ENCODE results near the gene PLXDC1.
"Not testable (repeated sequence)": the region's sequence is repeated elsewhere in the genome, so short reads cannot be mapped to it uniquely, and the experiment has no call there.

Gene PLXDC1

GRCh38 chr17:39178536-39178935 is 27.1 kb upstream of the PLXDC1 start:
- no peak for DNase-seq

DNA sequence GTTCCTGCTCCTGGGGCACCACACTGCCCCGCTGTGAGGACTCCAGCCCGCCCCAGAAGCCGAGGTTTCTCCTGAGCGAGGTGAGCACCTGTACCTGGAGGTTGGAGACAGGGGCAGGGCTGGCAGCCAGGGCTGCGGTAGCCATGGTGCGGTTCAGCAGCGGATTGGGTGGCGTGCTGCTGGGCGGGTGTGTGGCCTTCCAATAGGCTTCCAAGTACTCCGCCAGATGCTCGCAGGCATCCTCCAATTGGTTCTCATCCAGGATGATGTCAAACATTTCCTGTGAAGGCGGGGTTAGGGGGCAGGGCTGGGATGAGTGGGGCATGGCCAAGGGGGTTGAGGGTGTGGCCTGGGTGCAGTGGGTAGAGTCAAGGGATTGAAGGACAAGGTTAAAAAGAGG is 25.8 kb upstream of the PLXDC1 start:
- no peak for DNase-seq

- DNase-seq, result no peak
These were observed 24.3 kb upstream of the PLXDC1 start for GRCh38 chr17:39175695-39176093.

DNA sequence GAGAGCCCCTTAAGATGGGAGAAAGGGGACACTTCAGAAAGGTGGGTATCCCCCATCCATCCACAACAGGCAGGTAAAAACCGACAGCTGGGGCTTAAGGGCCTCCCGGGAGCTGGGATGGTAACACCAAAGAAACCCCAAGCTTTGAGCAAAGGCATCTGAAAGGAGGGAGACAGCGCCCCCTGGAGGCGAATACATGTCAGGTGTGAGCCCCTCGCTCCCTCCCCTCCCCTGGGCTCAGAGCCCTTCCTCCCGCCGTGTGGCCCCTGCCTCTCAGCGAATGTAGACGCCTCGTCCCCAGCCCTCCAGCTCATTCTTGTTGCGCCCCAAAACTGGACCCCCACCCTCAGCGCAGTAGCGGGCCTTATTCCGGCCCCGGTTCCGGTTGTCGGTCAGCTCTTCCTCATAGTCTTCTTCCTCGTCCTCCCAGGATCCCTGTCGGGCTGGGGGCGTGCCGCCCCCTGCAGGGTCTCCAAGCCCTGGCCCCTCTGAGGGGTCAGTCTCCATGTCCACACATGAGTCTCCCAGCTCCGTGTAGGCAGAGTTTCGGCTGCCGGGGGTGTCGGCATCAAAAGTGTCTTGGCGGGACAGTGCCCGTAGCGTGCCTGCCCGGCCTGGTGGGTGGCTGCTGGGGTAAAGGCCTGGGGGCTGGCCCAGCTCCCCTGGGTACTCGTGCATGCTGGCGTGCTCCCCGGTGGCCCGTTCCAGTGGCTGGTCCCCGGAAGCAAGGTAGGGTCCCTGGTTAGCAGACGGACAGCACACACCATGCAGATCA is 23.7 kb upstream of the PLXDC1 start:
- peak; percentile 42 for DNase-seq

DNA sequence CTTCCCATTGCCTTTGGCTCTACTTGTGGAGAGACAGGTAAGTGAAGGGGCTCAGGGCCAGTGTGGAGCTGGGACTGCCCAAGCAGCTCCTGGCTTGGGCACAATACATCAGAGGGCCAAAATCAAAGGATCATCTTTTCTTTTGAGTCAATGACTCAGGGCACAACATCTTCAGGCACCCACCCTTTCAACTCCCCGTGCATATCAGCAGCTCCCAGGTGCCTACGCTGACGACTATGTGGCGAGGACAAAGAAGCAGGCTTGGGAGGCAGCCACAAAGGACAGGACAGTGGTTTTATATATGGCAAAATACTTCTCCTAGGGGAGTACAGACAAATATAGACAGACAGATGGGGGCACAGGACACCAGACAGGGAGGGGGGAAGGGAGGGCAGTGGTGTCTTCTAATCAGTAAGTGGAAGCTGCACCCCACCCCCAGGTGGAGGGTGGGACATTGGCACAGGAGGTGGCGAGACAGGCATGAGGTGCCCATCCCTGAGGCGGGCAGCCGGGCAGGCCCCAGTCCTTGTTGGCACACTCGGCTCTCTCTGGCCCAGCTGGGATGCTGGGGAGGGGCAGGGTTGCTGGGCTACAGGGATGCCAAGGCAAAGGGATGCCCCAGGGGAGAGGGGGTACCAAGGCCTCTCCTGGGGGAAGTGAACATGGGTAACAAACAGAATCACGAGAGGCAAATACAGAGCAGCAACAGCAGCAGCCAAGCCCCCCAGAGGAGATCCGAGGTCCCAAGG is 22.3 kb upstream of the PLXDC1 start:
- DNase-seq, result no peak

DNA sequence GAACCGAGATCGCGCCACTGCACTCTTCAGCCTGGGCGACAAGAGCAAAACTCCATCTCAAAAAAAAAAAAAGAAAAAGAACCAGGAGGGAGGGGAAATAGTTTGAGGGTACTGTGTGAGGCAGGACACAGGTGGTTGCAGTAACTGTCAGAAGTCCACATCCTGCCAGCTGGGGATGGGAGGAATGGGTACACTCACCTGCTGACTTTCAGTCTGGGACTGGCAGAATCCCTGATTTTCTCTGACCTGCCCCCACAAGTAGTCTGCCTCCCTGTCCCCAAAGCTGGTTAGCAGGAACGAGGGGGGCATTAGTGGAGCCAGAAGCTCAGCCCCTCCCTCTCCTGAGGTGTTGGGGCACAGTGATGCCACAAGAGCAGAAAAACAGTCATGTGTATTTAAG is 21.6 kb upstream of the PLXDC1 start:
- no peak for DNase-seq

DNA sequence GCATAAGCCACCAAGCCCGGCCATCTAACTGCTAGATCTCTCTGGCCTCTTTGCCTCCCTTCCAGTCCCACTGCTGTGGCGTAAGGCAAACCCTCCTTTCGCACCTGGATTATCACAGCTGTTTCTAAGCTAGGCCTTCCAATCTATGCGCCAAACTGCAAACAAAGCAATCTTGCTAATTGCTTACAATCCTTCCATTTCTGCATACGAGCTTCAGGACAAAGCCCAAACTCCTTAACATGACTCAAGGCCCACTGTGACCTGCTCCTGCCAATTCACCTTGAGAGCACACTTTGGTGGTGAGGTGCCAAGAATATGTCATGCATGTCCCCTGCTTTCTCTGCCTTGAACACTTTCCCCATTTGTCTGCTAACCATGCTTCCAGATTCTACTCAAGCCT is 20.5 kb upstream of the PLXDC1 start:
- DNase-seq, result no peak

DNA sequence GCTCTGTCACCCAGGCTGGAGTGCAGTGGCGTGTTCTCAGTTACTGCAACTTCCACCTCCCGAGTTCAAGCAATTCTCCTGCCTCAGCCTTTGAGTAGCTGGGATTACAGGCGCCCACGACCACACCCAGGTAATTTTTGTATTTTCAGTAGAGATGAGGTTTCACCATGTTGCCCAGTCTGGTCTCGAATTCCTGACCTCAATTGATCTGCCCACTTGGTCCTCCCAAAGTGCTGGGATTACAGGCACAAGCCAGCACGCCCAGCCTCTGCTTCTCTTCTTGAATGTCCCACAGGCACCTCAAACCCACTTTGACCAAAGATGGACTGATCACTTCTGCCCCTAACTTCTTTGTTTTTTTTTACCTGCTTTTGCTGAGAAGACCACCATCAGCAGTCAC is 19.1 kb upstream of the PLXDC1 start:
- DNase-seq, result no peak

- DNase-seq, result no peak
These were observed 18.7 kb upstream of the PLXDC1 start for GRCh38 chr17:39170109-39170508.

DNA sequence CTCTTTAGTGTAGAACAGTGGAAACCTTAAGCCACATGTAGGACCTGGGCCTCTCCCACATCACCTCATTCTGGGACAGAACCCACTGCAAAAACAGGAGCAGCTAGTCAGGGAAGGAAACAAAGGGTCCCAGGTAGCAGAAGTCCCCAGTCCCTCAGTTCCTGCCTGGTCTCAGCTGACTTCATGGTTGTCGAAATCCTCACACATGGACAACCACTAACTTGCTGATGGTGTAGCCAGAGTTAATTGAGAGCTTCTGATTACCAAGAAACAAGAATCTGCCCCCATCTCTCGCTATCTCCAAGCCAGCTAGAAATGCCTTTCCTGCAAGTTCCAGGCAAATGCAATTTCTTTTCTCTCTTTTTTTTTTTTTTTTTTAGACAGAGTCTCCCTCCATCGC is 18.1 kb upstream of the PLXDC1 start:
- no peak for DNase-seq

DNA sequence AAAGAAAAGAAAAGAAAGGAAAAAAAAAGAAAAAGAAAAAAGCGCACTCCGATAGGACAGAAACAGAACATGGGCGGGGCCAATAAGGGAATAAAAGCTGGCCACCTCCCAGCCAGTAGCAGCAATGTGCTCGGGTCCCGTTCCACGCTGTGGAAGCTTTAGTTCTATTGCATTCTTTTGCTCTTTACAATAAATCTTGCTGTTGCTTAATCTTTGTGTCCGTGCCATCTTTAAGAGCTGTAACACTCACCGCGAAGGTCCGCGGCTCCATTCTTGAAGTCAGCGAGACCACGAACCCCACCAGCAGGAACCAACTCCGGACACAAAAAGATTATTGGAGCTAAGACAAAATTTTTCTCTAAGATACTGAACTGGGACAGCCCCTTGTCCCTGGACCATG is 17.7 kb upstream of the PLXDC1 start:
- no peak for DNase-seq

DNA sequence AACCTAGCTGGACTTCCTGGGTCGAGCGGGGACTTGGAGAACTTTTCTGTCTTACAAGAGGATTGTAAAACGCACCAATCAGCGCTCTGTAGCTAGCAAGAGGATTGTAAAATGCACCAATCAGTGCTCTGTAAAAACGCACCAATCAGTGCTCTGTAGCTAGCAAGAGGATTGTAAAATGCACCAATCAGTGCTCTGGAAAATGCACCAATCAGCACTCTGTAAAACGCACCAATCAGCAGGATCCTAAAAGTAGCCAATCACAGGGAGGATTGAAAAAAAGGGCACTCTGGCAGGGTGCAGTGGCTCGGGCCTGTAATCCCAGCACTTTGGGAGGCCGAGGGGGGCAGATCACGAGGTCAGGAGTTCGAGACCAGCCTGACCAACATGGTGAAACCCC is 17.1 kb upstream of the PLXDC1 start:
- not testable (repeated sequence) for DNase-seq

DNA sequence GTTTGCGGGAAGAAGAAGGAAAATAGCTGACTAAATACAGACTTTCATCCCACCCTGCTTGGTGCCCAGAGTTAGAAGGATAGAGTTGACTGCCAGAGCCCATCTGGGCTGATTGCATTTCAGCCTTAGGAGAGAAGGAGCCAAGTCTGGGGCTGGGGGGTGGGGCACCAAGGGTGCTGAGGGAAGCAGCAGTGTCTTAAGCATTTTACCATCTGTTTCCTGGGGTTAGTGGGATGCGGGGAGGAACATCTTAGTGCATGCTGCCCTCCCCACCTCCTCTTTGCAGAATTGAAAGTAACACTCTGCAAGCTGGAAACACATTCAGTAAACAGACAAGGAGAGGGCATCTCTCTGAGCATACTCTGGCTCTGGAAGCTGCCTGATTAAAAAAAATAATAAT is 16.0 kb upstream of the PLXDC1 start:
- no peak for DNase-seq

DNA sequence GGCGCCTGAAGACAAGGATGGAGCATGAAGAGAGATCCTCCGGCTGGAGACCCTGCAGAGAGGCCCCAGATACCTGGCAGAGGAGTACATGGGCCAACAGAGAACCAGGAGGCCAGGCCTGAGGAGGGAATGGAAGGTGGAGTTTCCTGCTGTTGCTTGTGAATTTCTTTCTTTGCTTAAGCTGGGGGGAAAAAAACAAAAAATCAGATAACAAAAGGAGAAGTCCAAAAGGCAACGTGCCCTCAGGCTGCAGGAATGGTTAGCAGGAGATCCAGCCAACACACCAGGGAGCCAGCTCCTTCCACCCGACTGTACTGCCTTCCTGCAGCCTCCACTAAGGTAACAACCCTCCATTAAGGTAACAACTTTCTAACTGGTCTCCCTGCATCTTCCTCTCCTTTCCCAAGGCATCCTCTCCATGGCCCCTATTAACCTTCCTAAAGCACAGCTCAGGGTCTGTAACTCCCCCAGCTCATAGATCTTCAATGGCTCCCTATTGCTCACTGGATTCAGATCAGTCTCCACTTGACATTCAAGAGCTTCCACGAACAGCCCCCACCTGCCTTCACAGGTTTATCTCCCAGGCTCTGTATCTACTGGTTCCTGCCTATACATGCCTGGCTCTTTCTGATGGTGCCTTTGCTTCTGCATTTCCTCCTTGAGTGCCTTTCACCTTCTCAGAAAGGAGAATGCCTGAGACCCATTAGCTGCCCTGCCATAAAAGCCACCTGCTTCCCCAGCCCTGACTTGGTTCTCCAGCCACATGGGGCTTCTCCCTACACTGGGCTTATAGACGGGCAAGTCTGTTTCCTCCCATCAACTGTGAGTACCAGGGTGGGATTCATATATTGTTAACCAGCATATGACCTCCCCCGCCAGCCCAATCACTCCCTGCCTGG is 15.2 kb upstream of the PLXDC1 start:
- DNase-seq, result no peak

DNA sequence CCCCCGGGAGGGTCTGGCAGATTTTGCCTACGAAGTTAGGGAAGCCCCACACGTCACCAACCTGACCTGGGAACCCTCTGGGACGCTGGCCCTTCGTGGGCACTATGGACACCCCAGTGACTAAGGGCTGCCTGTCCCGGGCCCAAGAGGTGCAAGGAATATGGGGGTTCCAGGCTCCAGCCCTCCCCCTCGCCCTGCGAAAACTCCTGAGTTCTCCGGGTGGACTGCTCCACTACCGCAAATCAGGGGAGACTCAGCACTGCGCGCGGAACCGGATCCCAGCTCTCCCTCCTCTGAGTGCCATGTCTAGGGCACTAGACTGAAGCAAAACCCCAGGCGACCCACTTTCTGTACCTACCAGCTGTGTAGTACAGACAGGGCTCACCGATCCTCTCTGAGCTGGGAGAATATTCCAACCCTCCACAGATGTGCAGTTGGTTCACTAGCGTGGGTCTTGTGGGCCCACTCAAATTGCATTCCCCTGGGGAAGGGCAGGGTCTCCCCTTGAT is 14.5 kb upstream of the PLXDC1 start, which contains the start of gene ARL5C:
Gene ARL5C (minus strand): TSS at position 321 of the 509 bp plus-strand sequence. CDS start 401 bp downstream, outside the sequence.
- DNase-seq, result no peak

- no peak for DNase-seq
These were observed 13.9 kb upstream of the PLXDC1 start for GRCh38 chr17:39165178-39165840.

DNA sequence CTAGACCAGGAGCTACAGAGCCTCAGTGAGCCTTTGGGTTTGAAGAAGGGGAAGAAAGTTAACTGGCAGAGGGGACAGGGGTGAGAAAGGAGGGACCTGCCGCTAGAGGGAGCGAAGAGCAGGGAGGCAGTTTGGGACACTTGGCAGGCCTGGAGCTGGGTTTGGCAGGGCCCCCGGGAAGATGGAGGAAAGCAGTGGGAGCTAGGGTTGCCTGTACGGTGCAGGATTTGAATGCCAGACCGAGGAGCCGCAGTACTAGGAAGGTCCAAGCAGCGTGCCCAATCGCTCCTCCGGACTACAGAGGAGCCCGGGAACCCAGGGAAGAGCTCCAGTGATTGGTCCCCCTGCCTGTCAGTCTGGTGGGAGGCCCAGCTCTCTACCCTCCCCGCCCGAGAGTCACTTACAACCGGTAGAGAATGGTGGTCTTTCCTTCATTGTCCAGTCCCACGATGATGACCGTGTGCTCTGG is 13.3 kb upstream of the PLXDC1 start:
- DNase-seq, result peak; percentile 44

DNA sequence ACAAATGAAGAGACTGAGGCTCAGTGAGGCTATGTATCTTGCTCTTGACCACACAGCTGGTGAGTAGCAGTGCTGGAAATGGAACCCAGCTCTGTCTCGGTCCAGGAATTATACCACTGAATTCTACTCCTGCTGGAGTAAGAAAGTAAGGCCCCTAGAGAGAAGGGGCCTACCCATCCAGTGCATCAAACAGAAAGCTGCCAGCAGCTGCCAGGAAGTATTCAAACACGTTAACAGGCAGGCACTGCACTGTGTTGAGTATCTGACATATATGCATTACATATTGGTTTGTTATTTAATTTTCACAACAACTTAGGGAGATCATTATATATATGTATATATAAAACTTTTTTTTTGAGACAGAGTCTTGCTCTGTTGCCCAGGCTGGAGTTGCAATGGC is 10.5 kb upstream of the PLXDC1 start:
- no peak for DNase-seq

GRCh38 chr17:39158623-39159022 is 7.2 kb upstream of the PLXDC1 start:
- DNase-seq, result no peak

- no peak for DNase-seq
These were observed 5.1 kb upstream of the PLXDC1 start for GRCh38 chr17:39156491-39156890.

- DNase-seq, result no peak
These were observed 4.2 kb upstream of the PLXDC1 start for GRCh38 chr17:39155654-39156053.

DNA sequence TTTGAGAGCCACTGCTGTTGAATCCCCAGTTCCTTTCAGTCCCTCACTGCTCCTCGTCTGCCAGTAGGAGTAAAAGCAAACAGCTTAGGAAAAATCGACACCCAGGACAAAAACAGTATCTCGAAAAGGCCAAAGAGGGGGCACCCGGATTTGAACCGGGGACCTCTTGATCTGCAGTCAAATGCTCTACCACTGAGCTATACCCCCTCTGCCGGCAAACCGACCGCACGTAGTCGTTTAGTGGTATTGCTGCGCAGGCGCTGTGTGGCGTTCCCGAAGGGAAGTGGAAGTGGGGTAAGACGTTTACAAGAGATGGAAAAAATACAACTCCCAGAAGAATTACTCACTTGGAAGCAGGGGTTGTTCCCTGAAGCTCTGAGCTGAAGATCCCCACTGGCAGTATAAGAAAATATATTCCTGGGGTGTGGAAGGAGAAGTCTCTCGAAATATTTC is 2.2 kb upstream of the PLXDC1 start:
- DNase-seq, result peak; percentile 39

Measured in NCI-H510A (cell line).